Measurements from ENCODE around the gene RIN3. TPM values are rescaled to one million over a fixed set of nuclear protein-coding genes. Genes with fewer than 3 reads are reported as not detected.

Gene RIN3
- total RNA-seq, 4 donors from 2014 or later, result 13.5 to 22.2 (median 16.2) TPM

GRCh38 chr14:92499234-92499633 lies 14.3 kb upstream of the RIN3 start:
- Histone ChIP-seq H3K27ac (no peak overlapping the region), H3K36me3 (no peaks in the 10 kb centered on the region), H3K27me3 (no peaks in the 10 kb centered on the region), H3K4me3 (no peak overlapping the region), H3K9me3 (no peaks in the 10 kb centered on the region), H3K4me1 (no peaks in the 10 kb centered on the region)
- no peak for ATAC-seq
- WGBS, 2 donors (ENCODE audit: low coverage in 1 of 2), result 85 to 96% methylated on average over 2 to 3 of the region's 3 CpGs
- TF ChIP-seq POLR2A (IDR thresholded peaks at IDR 0.05) (no peak), POLR2AphosphoS5 (IDR thresholded peaks at IDR 0.05) (no peak), EP300 (IDR thresholded peaks at IDR 0.05) (no peak), CTCF (IDR thresholded peaks at IDR 0.05) (no peak)

DNA sequence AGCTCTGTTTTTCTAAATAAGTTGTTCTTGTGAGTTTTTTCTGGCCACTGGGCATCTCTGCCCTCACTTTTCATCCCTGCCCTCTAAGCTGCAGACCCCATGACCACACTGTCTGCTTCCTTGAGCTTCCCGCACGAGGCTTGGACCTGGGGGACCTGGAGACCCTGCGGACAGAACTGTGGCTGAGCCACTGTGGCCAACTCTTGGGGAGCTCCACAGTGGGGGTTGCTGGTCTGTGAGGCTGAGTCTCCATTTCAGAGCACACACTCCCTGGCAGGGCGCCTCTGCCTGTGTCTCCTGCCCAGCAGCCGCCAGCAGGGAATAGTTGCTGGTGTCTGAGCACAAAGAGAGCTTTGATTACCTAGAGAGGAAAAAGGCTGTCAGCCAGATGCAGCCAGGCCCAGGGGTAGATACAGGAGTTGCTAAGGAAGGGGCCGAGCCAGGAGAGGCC lies 13.1 kb upstream of the RIN3 start:
- H3K9me3 ChIP-seq, result no peaks in the 10 kb centered on the region
- WGBS, 2 donors (ENCODE audit: low coverage in 1 of 2), result 57% methylated on average over 1 of the region's 6 CpGs; no CpG with 5 or more reads in 1 of the 2 donors
- no peaks in the 10 kb centered on the region for H3K27me3 ChIP-seq
- H3K4me1 ChIP-seq, result no peaks in the 10 kb centered on the region
- no peak for ATAC-seq
- H3K4me3 ChIP-seq, result no peak overlapping the region
- H3K27ac ChIP-seq, result no peak overlapping the region
- H3K36me3 ChIP-seq, result no peaks in the 10 kb centered on the region
- no peak for TF ChIP-seq CTCF (IDR thresholded peaks at IDR 0.05)
- no peak for TF ChIP-seq POLR2A (IDR thresholded peaks at IDR 0.05)
- TF ChIP-seq EP300 (IDR thresholded peaks at IDR 0.05), result no peak
- TF ChIP-seq POLR2AphosphoS5 (IDR thresholded peaks at IDR 0.05), result no peak

- H3K27me3 ChIP-seq, result no peaks in the 10 kb centered on the region
- H3K27ac ChIP-seq, result no peak overlapping the region
- no peaks in the 10 kb centered on the region for H3K36me3 ChIP-seq
- no peak for TF ChIP-seq POLR2A (IDR thresholded peaks at IDR 0.05)
- TF ChIP-seq POLR2AphosphoS5 (IDR thresholded peaks at IDR 0.05), result no peak
- TF ChIP-seq EP300 (IDR thresholded peaks at IDR 0.05), result no peak
- no peak for TF ChIP-seq CTCF (IDR thresholded peaks at IDR 0.05)
- H3K4me1 ChIP-seq, result no peaks in the 10 kb centered on the region
- no peak for ATAC-seq
- 80 to 93% methylated on average over 3 to 4 of the region's 5 CpGs for WGBS, 2 donors (ENCODE audit: low coverage in 1 of 2)
- H3K9me3 ChIP-seq, result no peaks in the 10 kb centered on the region
- no peak overlapping the region for H3K4me3 ChIP-seq
Measured at GRCh38 chr14:92501891-92502351, 11.7 kb upstream of the RIN3 start.

- WGBS, 2 donors (ENCODE audit: low coverage in 1 of 2), result 85 to 100% methylated on average over 1 to 5 of the region's 9 CpGs
- H3K27ac ChIP-seq, result no peak overlapping the region
- no peak for ATAC-seq
- no peaks in the 10 kb centered on the region for H3K9me3 ChIP-seq
- TF ChIP-seq CTCF (IDR thresholded peaks at IDR 0.05) (no peak), POLR2A (IDR thresholded peaks at IDR 0.05) (no peak), EP300 (IDR thresholded peaks at IDR 0.05) (no peak), POLR2AphosphoS5 (IDR thresholded peaks at IDR 0.05) (no peak)
- H3K4me3 ChIP-seq, result no peak overlapping the region
- H3K27me3 ChIP-seq, result no peaks in the 10 kb centered on the region
- no peaks in the 10 kb centered on the region for H3K36me3 ChIP-seq
- no peaks in the 10 kb centered on the region for H3K4me1 ChIP-seq
Measured at GRCh38 chr14:92502541-92503286, 10.9 kb upstream of the RIN3 start.

Measured in gastroesophageal sphincter (tissue), 4 donors.